ENCODE measurements around the gene POSTN. TPM values are rescaled to one million over a fixed set of nuclear protein-coding genes. Genes with fewer than 3 reads are reported as not detected.

The POSTN gene
- total RNA-seq, 1 experiment from 2014 or later, result not detected

- Histone ChIP-seq H2AFZ (no peak overlapping the region), H3K4me1 (replicated peaks; ENCODE audit: insufficient read depth) (no peaks in the 10 kb centered on the region), H3F3A (ENCODE audit: insufficient read depth, low read depth) (no peaks in the 10 kb centered on the region), H3K27me3 (ENCODE audit: insufficient read depth, low read depth) (no peaks in the 10 kb centered on the region), H3K9me2 (ENCODE audit: insufficient read depth) (no peaks in the 10 kb centered on the region), H3K9me3 (ENCODE audit: insufficient read depth, low read depth) (no peaks in the 10 kb centered on the region), H3K36me3 (ENCODE audit: low read depth) (no peaks in the 10 kb centered on the region), H3K79me2 (ENCODE audit: low read depth) (no peaks in the 10 kb centered on the region), H4K20me1 (ENCODE audit: insufficient read depth) (no peaks in the 10 kb centered on the region), H3K4me3 (no peak overlapping the region), H3K4me2 (no peak overlapping the region), H3K27ac (no peak overlapping the region)
- BruUV-seq (replicated peaks), result no TSS peak
- TF ChIP-seq EZH2 (IDR thresholded peaks at IDR 0.05; ENCODE audit: low read depth) (no peak), CTCF (conservative IDR thresholded peaks at IDR 0.05) (no peak)
- DNase-seq, result no peak
- CTCF ChIA-PET, result no interaction called here
- POLR2A ChIA-PET (ENCODE audit: unreplicated experiment), result no interaction called here
- intact Hi-C loops (cut with micrococcal nuclease; ENCODE audit: unreplicated experiment), result loop anchor here (2.0 to 10.0 kb wide), 3 partner anchors 493 to 605 kb away; partner anchors contain the start of gene ALG5
Measured at GRCh38 chr13:37601648-37602440, 3.3 kb upstream of the POSTN start.

- Histone ChIP-seq H3K36me3 (ENCODE audit: low read depth) (no peaks in the 10 kb centered on the region), H2AFZ (peak overlapping the region; percentile 59; the same call in 1 of the 2 replicates), H3K9me3 (ENCODE audit: insufficient read depth, low read depth) (no peaks in the 10 kb centered on the region), H3K4me3 (no peak overlapping the region), H4K20me1 (ENCODE audit: insufficient read depth) (no peaks in the 10 kb centered on the region), H3K27me3 (ENCODE audit: insufficient read depth, low read depth) (no peaks in the 10 kb centered on the region), H3K79me2 (ENCODE audit: low read depth) (no peaks in the 10 kb centered on the region), H3K4me2 (no peak overlapping the region), H3K27ac (no peak overlapping the region), H3F3A (ENCODE audit: insufficient read depth, low read depth) (no peaks in the 10 kb centered on the region), H3K4me1 (replicated peaks; ENCODE audit: insufficient read depth) (no peaks in the 10 kb centered on the region), H3K9me2 (ENCODE audit: insufficient read depth) (no peaks in the 10 kb centered on the region)
- POLR2A ChIA-PET (ENCODE audit: unreplicated experiment), result no interaction called here
- BruUV-seq (replicated peaks), result no TSS peak
- DNase-seq, result no peak
- TF ChIP-seq EZH2 (IDR thresholded peaks at IDR 0.05; ENCODE audit: low read depth) (no peak), CTCF (conservative IDR thresholded peaks at IDR 0.05) (no peak)
- CTCF ChIA-PET, result no interaction called here
- intact Hi-C loops (cut with micrococcal nuclease; ENCODE audit: unreplicated experiment), result no loop called here
Measured at GRCh38 chr13:37599519-37599918, 951 bp upstream of the POSTN start.

- Histone ChIP-seq H3K4me2 (no peak overlapping the region), H3K27ac (no peak overlapping the region), H3K4me3 (no peak overlapping the region), H3F3A (ENCODE audit: insufficient read depth, low read depth) (no peaks in the 10 kb centered on the region), H4K20me1 (ENCODE audit: insufficient read depth) (no peaks in the 10 kb centered on the region), H3K9me3 (ENCODE audit: insufficient read depth, low read depth) (no peaks in the 10 kb centered on the region), H3K27me3 (ENCODE audit: insufficient read depth, low read depth) (no peaks in the 10 kb centered on the region), H3K4me1 (replicated peaks; ENCODE audit: insufficient read depth) (no peaks in the 10 kb centered on the region), H3K9me2 (ENCODE audit: insufficient read depth) (no peaks in the 10 kb centered on the region), H2AFZ (no peak overlapping the region; the same call in 1 of the 2 replicates), H3K79me2 (ENCODE audit: low read depth) (no peaks in the 10 kb centered on the region), H3K36me3 (ENCODE audit: low read depth) (no peaks in the 10 kb centered on the region)
- ChIA-PET POLR2A (ENCODE audit: unreplicated experiment) (no interaction called here), CTCF (no interaction called here)
- DNase-seq, result no peak
- intact Hi-C loops (cut with micrococcal nuclease; ENCODE audit: unreplicated experiment), result no loop called here
- no peak for TF ChIP-seq CTCF (conservative IDR thresholded peaks at IDR 0.05)
- TF ChIP-seq EZH2 (IDR thresholded peaks at IDR 0.05; ENCODE audit: low read depth), result no peak
- no TSS peak for BruUV-seq (replicated peaks)
Measured at GRCh38 chr13:37597477-37598025, 1.0 kb downstream of the POSTN start.

Data from PC-9 (cell line).